CD4-positive, alpha-beta T cell treated with Interleukin-6 at 100 ng/mL for 8 hours (primary cell): Measurements from ENCODE around the gene NFIA.

ENCODE experiments used
- DNase-seq: peaks from one replicate; pipeline ENCODE4 v3.0.0-alpha.2; 2020; ENCODE audit warnings: mixed read lengths, low spot score

Gene NFIA

GRCh38 chr1:61334718-61335589, 252.6 kb downstream of the NFIA start:
- DNase-seq, result no peak

GRCh38 chr1:61337037-61337436, 254.7 kb downstream of the NFIA start:
- DNase-seq, result no peak

- no peak for DNase-seq
These were observed 255.1 kb downstream of the NFIA start for GRCh38 chr1:61337441-61337951.

- no peak for DNase-seq
These were observed 255.9 kb downstream of the NFIA start for GRCh38 chr1:61337981-61338848.

GRCh38 chr1:61338899-61339298, 256.5 kb downstream of the NFIA start:
- no peak for DNase-seq

- no peak for DNase-seq
These were observed 259.1 kb downstream of the NFIA start for GRCh38 chr1:61341426-61341825.

- no peak for DNase-seq
These were observed 261.5 kb downstream of the NFIA start for GRCh38 chr1:61343734-61344420.

- DNase-seq, result no peak
These were observed 262.3 kb downstream of the NFIA start for GRCh38 chr1:61344696-61345095.

GRCh38 chr1:61348025-61348665, 265.8 kb downstream of the NFIA start:
- no peak for DNase-seq

GRCh38 chr1:61352845-61353435, 270.6 kb downstream of the NFIA start:
- DNase-seq, result no peak

- no peak for DNase-seq
These were observed 271.5 kb downstream of the NFIA start for GRCh38 chr1:61353797-61354406.

- no peak for DNase-seq
These were observed 273.7 kb downstream of the NFIA start for GRCh38 chr1:61356016-61356415.

- DNase-seq, result no peak
These were observed 274.6 kb downstream of the NFIA start for GRCh38 chr1:61356995-61357394.

- DNase-seq, result no peak
These were observed 275.2 kb downstream of the NFIA start for GRCh38 chr1:61357539-61357938.

- DNase-seq, result no peak
These were observed 276.6 kb downstream of the NFIA start for GRCh38 chr1:61358770-61359455.

GRCh38 chr1:61361931-61362330, 279.6 kb downstream of the NFIA start:
- DNase-seq, result no peak

GRCh38 chr1:61362351-61362750, 280.0 kb downstream of the NFIA start:
- DNase-seq, result no peak

GRCh38 chr1:61368366-61368765, 286.0 kb downstream of the NFIA start:
- no peak for DNase-seq

- DNase-seq, result no peak
These were observed 286.5 kb downstream of the NFIA start for GRCh38 chr1:61368876-61369275.
